ENCODE measurements around the gene IL12A. TPM values are rescaled to one million over a fixed set of nuclear protein-coding genes. Genes with fewer than 3 reads are reported as not detected.

IL12A gene
- polyA plus RNA-seq (2013) = 0.10 and 0.23 TPM in 2 replicates

DNA sequence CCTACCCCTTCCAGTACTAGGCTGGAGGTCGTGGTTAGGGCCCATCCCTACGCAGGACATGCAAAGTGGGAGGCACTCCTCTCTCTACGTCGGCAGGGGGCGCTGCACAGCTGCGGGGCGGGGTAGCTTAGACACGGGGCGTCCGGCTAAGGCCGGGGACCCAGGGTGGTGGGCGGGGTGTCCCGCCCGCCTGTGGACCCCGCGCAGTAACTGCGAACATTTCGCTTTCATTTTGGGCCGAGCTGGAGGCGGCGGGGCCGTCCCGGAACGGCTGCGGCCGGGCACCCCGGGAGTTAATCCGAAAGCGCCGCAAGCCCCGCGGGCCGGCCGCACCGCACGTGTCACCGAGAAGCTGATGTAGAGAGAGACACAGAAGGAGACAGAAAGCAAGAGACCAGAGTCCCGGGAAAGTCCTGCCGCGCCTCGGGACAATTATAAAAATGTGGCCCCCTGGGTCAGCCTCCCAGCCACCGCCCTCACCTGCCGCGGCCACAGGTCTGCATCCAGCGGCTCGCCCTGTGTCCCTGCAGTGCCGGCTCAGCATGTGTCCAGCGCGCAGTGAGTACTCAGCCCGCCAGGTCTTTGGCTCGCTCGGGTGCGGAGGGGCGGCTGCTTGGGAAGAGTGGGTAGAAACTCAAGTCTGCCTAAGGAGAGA, at the start of gene IL12A:
TSS of gene IL12A (plus strand) at position 219 of the 655 bp plus-strand sequence.
- WGBS (ENCODE audit: extremely low coverage, insufficient coverage, insufficient read length) = no CpG with 5 or more reads among the region's 54 CpGs
- DNase-seq = peak; percentile 50 to 76
- peak within 1 kb of the TSS; percentile 37 for H2AFZ ChIP-seq (ENCODE audit: insufficient read depth, low read length, poor library complexity)
- no peak within 1 kb of the TSS for H4K12ac ChIP-seq (ENCODE audit: low read depth, low read length)
- no peak within 1 kb of the TSS for H2BK5ac ChIP-seq (ENCODE audit: low read depth, low read length, poor library complexity)
- H3K23ac ChIP-seq (ENCODE audit: low read length) = no peak within 1 kb of the TSS
- peak within 1 kb of the TSS; percentile 5 for H3K9ac ChIP-seq (ENCODE audit: low read length)
- peak within 1 kb of the TSS; percentile 67 for H3K4me3 ChIP-seq (ENCODE audit: low read depth, low read length)
- no peak within 1 kb of the TSS for H4K8ac ChIP-seq (ENCODE audit: low read depth, low read length)
- H4K91ac ChIP-seq (ENCODE audit: low read depth, low read length) = no peak within 1 kb of the TSS
- no peaks in the 10 kb centered on the region for H3K9me3 ChIP-seq (ENCODE audit: insufficient read depth, low read depth, low read length)
- H2BK12ac ChIP-seq (ENCODE audit: low read length) = no peak within 1 kb of the TSS
- H2AK5ac ChIP-seq (ENCODE audit: low read length) = no peak within 1 kb of the TSS
- H3K18ac ChIP-seq (ENCODE audit: low read length) = no peak within 1 kb of the TSS
- no peaks in the 10 kb centered on the region for H3K79me1 ChIP-seq (ENCODE audit: low read length)
- H3K4me2 ChIP-seq (ENCODE audit: low read length) = peak within 1 kb of the TSS; percentile 86
- H3K79me2 ChIP-seq (ENCODE audit: control insufficient read depth, insufficient read depth, low read length, poor library complexity) = no peaks in the 10 kb centered on the region
- H3K27ac ChIP-seq (ENCODE audit: low read depth, low read length) = no peak within 1 kb of the TSS
- no peak within 1 kb of the TSS for H3K4ac ChIP-seq (ENCODE audit: low read depth, low read length)
- no peak within 1 kb of the TSS for H2BK120ac ChIP-seq (ENCODE audit: insufficient read depth, low read length, poor library complexity)
- H3K4me1 ChIP-seq (ENCODE audit: control insufficient read depth in 1 of 2, insufficient read depth in 2 of 2, low read length in 2 of 2) = no peaks in the 10 kb centered on the region
- H3K27me3 ChIP-seq (ENCODE audit: insufficient read depth, low read length) = no peaks in the 10 kb centered on the region
- no peak within 1 kb of the TSS for H3K14ac ChIP-seq (ENCODE audit: low read length)
- no peaks in the 10 kb centered on the region for H3K36me3 ChIP-seq (ENCODE audit: control insufficient read depth in 1 of 2, insufficient read depth in 2 of 2, low read length in 2 of 2)

DNA sequence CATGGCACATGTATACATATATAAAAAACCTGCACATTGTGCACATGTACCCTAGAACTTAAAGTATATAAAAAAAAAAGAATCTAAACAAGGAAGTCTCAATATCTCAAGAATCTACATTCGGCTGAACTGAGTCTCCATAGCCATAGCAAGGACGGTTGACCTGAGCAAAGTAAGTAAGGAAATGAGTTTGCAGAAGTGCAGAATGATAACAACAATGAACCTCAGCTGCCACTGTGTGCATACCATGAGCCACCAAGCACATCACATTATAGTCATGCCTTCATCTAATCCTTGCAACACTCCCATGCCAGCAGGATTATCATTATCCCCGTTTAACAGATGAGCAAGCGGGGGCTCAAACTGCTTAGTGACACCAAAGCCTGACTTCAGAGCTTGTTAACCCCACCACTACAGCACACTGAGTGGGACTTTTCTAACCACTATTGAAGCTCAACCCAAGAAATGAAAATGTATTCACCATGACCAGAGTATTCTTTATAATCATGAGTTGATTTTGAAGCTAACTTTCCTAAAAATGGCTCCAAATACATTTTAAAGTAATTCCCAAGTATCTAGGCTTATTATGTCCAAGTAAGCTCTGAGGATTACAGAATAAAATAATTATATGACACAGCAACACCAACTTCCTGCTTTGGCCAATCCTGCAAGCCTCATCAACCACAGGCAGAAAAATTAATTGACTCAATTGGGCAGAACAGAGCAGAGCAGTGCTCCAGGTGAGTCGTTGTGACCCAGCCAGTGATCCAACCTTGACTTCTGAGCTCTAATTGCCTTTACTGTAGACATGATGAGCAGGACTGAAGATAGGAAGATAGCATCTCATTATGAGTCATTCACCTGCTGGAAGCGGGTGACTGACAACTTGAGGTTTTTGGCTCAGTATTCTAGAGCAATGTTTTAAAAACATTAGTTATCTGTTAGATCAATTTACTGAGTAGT, 47.3 kb upstream of the IL12A start:
- Histone ChIP-seq H3K4ac (ENCODE audit: low read depth, low read length) (no peak overlapping the region), H3K23ac (ENCODE audit: low read length) (no peak overlapping the region), H4K91ac (ENCODE audit: low read depth, low read length) (no peak overlapping the region), H3K4me3 (ENCODE audit: low read depth, low read length) (no peak overlapping the region), H4K8ac (ENCODE audit: low read depth, low read length) (no peak overlapping the region), H2BK5ac (ENCODE audit: low read depth, low read length, poor library complexity) (no peak overlapping the region), H3K9ac (ENCODE audit: low read length) (no peak overlapping the region), H2BK12ac (ENCODE audit: low read length) (no peak overlapping the region), H3K36me3 (ENCODE audit: control insufficient read depth in 1 of 2, insufficient read depth in 2 of 2, low read length in 2 of 2) (no peaks in the 10 kb centered on the region), H3K4me2 (ENCODE audit: low read length) (no peak overlapping the region), H2AFZ (ENCODE audit: insufficient read depth, low read length, poor library complexity) (no peak overlapping the region), H3K9me3 (ENCODE audit: insufficient read depth, low read depth, low read length) (no peaks in the 10 kb centered on the region), H3K79me1 (ENCODE audit: low read length) (no peaks in the 10 kb centered on the region), H3K27ac (ENCODE audit: low read depth, low read length) (no peak overlapping the region), H3K27me3 (ENCODE audit: insufficient read depth, low read length) (no peaks in the 10 kb centered on the region), H3K4me1 (ENCODE audit: control insufficient read depth in 1 of 2, insufficient read depth in 2 of 2, low read length in 2 of 2) (peaks cover 0 to 2% of the 10 kb centered on the region in 2 experiments), H2AK5ac (ENCODE audit: low read length) (no peak overlapping the region), H3K14ac (ENCODE audit: low read length) (no peak overlapping the region), H2BK120ac (ENCODE audit: insufficient read depth, low read length, poor library complexity) (no peak overlapping the region), H4K12ac (ENCODE audit: low read depth, low read length) (no peak overlapping the region), H3K18ac (ENCODE audit: low read length) (no peak overlapping the region), H3K79me2 (ENCODE audit: control insufficient read depth, insufficient read depth, low read length, poor library complexity) (no peaks in the 10 kb centered on the region)
- peak; percentile 33 to 77 for DNase-seq
- no CpG with 5 or more reads among the region's 6 CpGs for WGBS (ENCODE audit: extremely low coverage, insufficient coverage, insufficient read length)

DNA sequence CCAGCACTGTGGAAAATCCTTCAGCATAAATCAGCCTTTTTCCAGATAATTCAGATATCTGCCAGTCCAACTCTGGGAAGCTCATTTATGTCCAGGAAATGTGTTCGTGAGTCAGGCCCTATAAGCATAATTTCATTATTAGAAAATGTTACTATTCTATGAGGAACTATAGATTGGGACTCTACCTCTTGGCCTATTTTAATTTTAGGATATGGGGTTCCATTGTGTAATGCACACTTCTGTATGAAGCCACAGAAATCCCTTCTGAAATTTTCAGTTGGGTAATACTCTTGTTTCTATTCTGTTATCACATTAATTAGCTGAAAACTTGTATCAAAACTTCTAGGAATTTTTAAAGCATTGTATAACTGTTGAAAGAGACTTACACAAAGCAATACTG, 43.9 kb upstream of the IL12A start:
- no CpG with 5 or more reads among the region's 1 CpG for WGBS (ENCODE audit: extremely low coverage, insufficient coverage, insufficient read length)

DNA sequence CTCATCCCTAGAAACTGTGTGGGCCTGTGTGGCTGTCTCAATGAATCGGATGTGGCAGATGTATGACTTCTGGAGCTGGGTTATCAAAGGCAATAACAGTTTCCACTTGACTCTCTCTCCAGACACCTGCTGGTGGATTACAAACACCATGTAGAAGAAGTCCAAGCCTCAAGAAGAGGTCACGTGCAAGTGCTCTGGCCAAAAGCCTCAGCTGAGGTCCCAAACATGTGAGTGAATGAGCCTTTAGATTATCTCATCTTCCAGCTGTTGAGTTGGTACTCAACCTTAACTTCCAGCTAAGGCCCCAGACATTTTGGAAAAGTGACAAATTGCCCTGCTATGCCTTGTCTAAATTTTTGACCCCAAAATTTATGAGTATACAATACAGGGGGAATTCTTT, 42.7 kb upstream of the IL12A start:
- Histone ChIP-seq H4K8ac (ENCODE audit: low read depth, low read length) (no peak overlapping the region), H3K4ac (ENCODE audit: low read depth, low read length) (no peak overlapping the region), H2BK12ac (ENCODE audit: low read length) (no peak overlapping the region), H3K4me1 (ENCODE audit: control insufficient read depth in 1 of 2, insufficient read depth in 2 of 2, low read length in 2 of 2) (peaks cover 0 to 2% of the 10 kb centered on the region in 2 experiments), H4K91ac (ENCODE audit: low read depth, low read length) (no peak overlapping the region), H3K4me3 (ENCODE audit: low read depth, low read length) (no peak overlapping the region), H3K14ac (ENCODE audit: low read length) (no peak overlapping the region), H4K12ac (ENCODE audit: low read depth, low read length) (no peak overlapping the region), H2BK5ac (ENCODE audit: low read depth, low read length, poor library complexity) (no peak overlapping the region), H2AFZ (ENCODE audit: insufficient read depth, low read length, poor library complexity) (no peak overlapping the region), H2AK5ac (ENCODE audit: low read length) (no peak overlapping the region), H2BK120ac (ENCODE audit: insufficient read depth, low read length, poor library complexity) (no peak overlapping the region), H3K23ac (ENCODE audit: low read length) (no peak overlapping the region), H3K27ac (ENCODE audit: low read depth, low read length) (no peak overlapping the region), H3K36me3 (ENCODE audit: control insufficient read depth in 1 of 2, insufficient read depth in 2 of 2, low read length in 2 of 2) (no peaks in the 10 kb centered on the region), H3K79me2 (ENCODE audit: control insufficient read depth, insufficient read depth, low read length, poor library complexity) (no peaks in the 10 kb centered on the region), H3K4me2 (ENCODE audit: low read length) (no peak overlapping the region), H3K18ac (ENCODE audit: low read length) (no peak overlapping the region), H3K9ac (ENCODE audit: low read length) (no peak overlapping the region), H3K79me1 (ENCODE audit: low read length) (no peaks in the 10 kb centered on the region), H3K9me3 (ENCODE audit: insufficient read depth, low read depth, low read length) (no peaks in the 10 kb centered on the region), H3K27me3 (ENCODE audit: insufficient read depth, low read length) (no peaks in the 10 kb centered on the region)
- no CpG with 5 or more reads among the region's 2 CpGs for WGBS (ENCODE audit: extremely low coverage, insufficient coverage, insufficient read length)
- DNase-seq = no peak

More for the DNA sequence above, 43.9 kb upstream of the IL12A start:
- no peak overlapping the region for H2BK12ac ChIP-seq (ENCODE audit: low read length)
- no peak overlapping the region for H2AK5ac ChIP-seq (ENCODE audit: low read length)
- H3K9me3 ChIP-seq (ENCODE audit: insufficient read depth, low read depth, low read length) = no peaks in the 10 kb centered on the region
- H4K12ac ChIP-seq (ENCODE audit: low read depth, low read length) = no peak overlapping the region
- H2AFZ ChIP-seq (ENCODE audit: insufficient read depth, low read length, poor library complexity) = no peak overlapping the region
- no peak overlapping the region for H4K91ac ChIP-seq (ENCODE audit: low read depth, low read length)
- peaks cover 0 to 2% of the 10 kb centered on the region in 2 experiments for H3K4me1 ChIP-seq (ENCODE audit: control insufficient read depth in 1 of 2, insufficient read depth in 2 of 2, low read length in 2 of 2)
- no peak overlapping the region for H3K27ac ChIP-seq (ENCODE audit: low read depth, low read length)
- H3K18ac ChIP-seq (ENCODE audit: low read length) = no peak overlapping the region
- no peak overlapping the region for H3K23ac ChIP-seq (ENCODE audit: low read length)
- H3K14ac ChIP-seq (ENCODE audit: low read length) = no peak overlapping the region
- H3K4ac ChIP-seq (ENCODE audit: low read depth, low read length) = no peak overlapping the region
- H3K4me3 ChIP-seq (ENCODE audit: low read depth, low read length) = no peak overlapping the region
- no peak for DNase-seq
- no peak overlapping the region for H3K9ac ChIP-seq (ENCODE audit: low read length)
- no peak overlapping the region for H2BK120ac ChIP-seq (ENCODE audit: insufficient read depth, low read length, poor library complexity)
- no peaks in the 10 kb centered on the region for H3K79me2 ChIP-seq (ENCODE audit: control insufficient read depth, insufficient read depth, low read length, poor library complexity)
- H3K4me2 ChIP-seq (ENCODE audit: low read length) = no peak overlapping the region
- H2BK5ac ChIP-seq (ENCODE audit: low read depth, low read length, poor library complexity) = no peak overlapping the region
- no peaks in the 10 kb centered on the region for H3K79me1 ChIP-seq (ENCODE audit: low read length)
- H3K36me3 ChIP-seq (ENCODE audit: control insufficient read depth in 1 of 2, insufficient read depth in 2 of 2, low read length in 2 of 2) = no peaks in the 10 kb centered on the region
- H4K8ac ChIP-seq (ENCODE audit: low read depth, low read length) = no peak overlapping the region
- no peaks in the 10 kb centered on the region for H3K27me3 ChIP-seq (ENCODE audit: insufficient read depth, low read length)

Measured in trophoblast cell (in vitro differentiated cells and primary cell).